K562 (cell line): ENCODE data around the gene VARS1. TPM values are rescaled to one million over a fixed set of nuclear protein-coding genes. Genes with fewer than 3 reads are reported as not detected.

Source experiments
- BRD9 ChIP-seq: fragments of 450-650 bp; IDR thresholded peaks from 2 replicates; pipeline ENCODE4 v1.6.1; 2018; ENCODE audit warnings: low read depth; ENCODE audit not compliant: partially characterized antibody
- BRF1 ChIP-seq: IDR thresholded peaks from 3 replicates; pipeline ENCODE4 v1.6.1; 2011; ENCODE audit warnings: borderline replicate concordance, mild to moderate bottlenecking; ENCODE audit not compliant: insufficient read length; ENCODE audit errors: extremely low read depth
- DNMT1 ChIP-seq: fragments of 450-650 bp; IDR thresholded peaks from 2 replicates; pipeline ENCODE4 v1.6.1; 2016; ENCODE audit warnings: antibody characterized with exemption, mild to moderate bottlenecking
- FIP1L1 ChIP-seq: fragments of 200-400 bp; formaldehyde crosslinking; IDR thresholded peaks from 2 replicates; pipeline ENCODE4 v1.6.1; 2018; ENCODE audit warnings: mild to moderate bottlenecking, low read depth, low read length; ENCODE audit not compliant: poor library complexity, severe bottlenecking
- HDAC1 ChIP-seq, 2 experiments: fragments of 450-650 bp; IDR thresholded peaks; 2 replicates each; pipeline ENCODE4 v1.6.1; 2016 to 2017; ENCODE audit warnings: inconsistent platforms in 1 of 2, mild to moderate bottlenecking in 1 of 2, moderate library complexity in 1 of 2
- MAZ ChIP-seq, 2 experiments: fragments of 450-650 bp in 1 of 2; sonication (generic) in 1 of 2; formaldehyde crosslinking; IDR thresholded peaks in 1 of 2; conservative IDR thresholded peaks in 1 of 2; 2 replicates each; pipeline versions ENCODE4 v1.4.0 to v1.5.0; 2020; ENCODE audit warnings: mild to moderate bottlenecking in 1 of 2, missing genetic modification reagents in 1 of 2
- PHTF2 ChIP-seq: fragments of 250-450 bp; sonication (Bioruptor Pico); IDR thresholded peaks from 2 replicates; pipeline ENCODE4 v1.5.0; 2021; ENCODE audit warnings: mild to moderate bottlenecking
- RBM15 ChIP-seq: fragments of 200-400 bp; formaldehyde crosslinking; IDR thresholded peaks from 2 replicates; pipeline ENCODE4 v1.6.1; 2018; ENCODE audit warnings: mild to moderate bottlenecking, low read length, moderate library complexity; ENCODE audit not compliant: insufficient read depth
- SAP30 ChIP-seq: fragments of 200-600 bp; sonication (generic); IDR thresholded peaks from 2 replicates; pipeline ENCODE4 v1.6.1; 2012; ENCODE audit warnings: borderline replicate concordance, low read depth, mild to moderate bottlenecking, moderate library complexity, low read length, control low read depth, inconsistent platforms; ENCODE audit not compliant: insufficient read depth, poor library complexity, severe bottlenecking
- SETDB1 ChIP-seq: IDR thresholded peaks from one replicate; pipeline ENCODE4 v1.6.1; 2012; ENCODE audit warnings: low read length, control low read depth, inconsistent platforms
- SMAD2 ChIP-seq: fragments of 150-350 bp; IDR thresholded peaks from 2 replicates; pipeline ENCODE4 v1.6.1; 2014; ENCODE audit warnings: low read depth, mild to moderate bottlenecking, low read length
- SPI1 ChIP-seq: IDR thresholded peaks from 2 replicates; pipeline ENCODE4 v1.6.1; 2011; ENCODE audit warnings: low read depth, low read length, control low read depth, borderline replicate concordance
- ZNF134 ChIP-seq: fragments of 250-450 bp; sonication (Bioruptor Pico); conservative IDR thresholded peaks from 2 replicates; pipeline ENCODE4 v1.4.0; 2020
- ZNF165 ChIP-seq: fragments of 250-450 bp; sonication (Bioruptor Pico); IDR thresholded peaks from 2 replicates; pipeline ENCODE4 v1.4.0; 2020; ENCODE audit warnings: borderline replicate concordance
- ZNF239 ChIP-seq: fragments of 250-450 bp; sonication (Bioruptor Pico); IDR thresholded peaks from 2 replicates; pipeline ENCODE4 v1.4.0; 2020; ENCODE audit warnings: mild to moderate bottlenecking
- ZNF57 ChIP-seq: fragments of 450-650 bp; formaldehyde crosslinking; IDR thresholded peaks from 2 replicates; pipeline ENCODE4 v1.4.0; 2020; ENCODE audit warnings: mild to moderate bottlenecking, moderate library complexity
- polyA plus RNA-seq, 8 experiments: library from polyadenylated mRNA; depleted of rRNA in 4 of 8; stranded (reverse) in 5 of 8; unstranded in 3 of 8; fragments of >200 nt; fragmentation: Nextera tagmentation in 2 of 8; fragmentation: Illumina TruSeq in 1 of 8; extraction: Ambion mirVana in 2 of 8; extraction: Trizol in 1 of 8; gene quantifications; 2 replicates each; pipeline versions ENCODE4 v1.2.1 to v1.2.3, GENCODE V29; 2011 to 2014; ENCODE audit warnings: inconsistent platforms in 1 of 8, missing spikeins in 1 of 8
- total RNA-seq, 7 experiments: library from RNA; depleted of rRNA in 6 of 7; stranded (reverse); fragments of >200 nt in 6 of 7; fragmentation: Illumina TruSeq in 2 of 7; extraction: Trizol in 2 of 7; gene quantifications; 2 replicates each; pipeline versions ENCODE4 v1.2.1 to v1.2.3, GENCODE V29; 2011 to 2021; ENCODE audit warnings: low replicate concordance in 1 of 7
- TF ChIP-seq, protein P1 (sequence below): fragments of 250-450 bp; sonication (Bioruptor Pico); IDR thresholded peaks from 2 replicates; pipeline ENCODE4 v1.5.0; 2021; ENCODE audit warnings: mild to moderate bottlenecking, borderline replicate concordance
- TF ChIP-seq, protein P2 (sequence below): fragments of 450-650 bp; formaldehyde crosslinking; IDR thresholded peaks from 2 replicates; pipeline ENCODE4 v1.4.0; 2020; ENCODE audit warnings: mild to moderate bottlenecking
- TF ChIP-seq, protein P3 (sequence below): fragments of 250-450 bp; sonication (Bioruptor Pico); IDR thresholded peaks from 2 replicates; pipeline ENCODE4 v1.4.0; 2020; ENCODE audit warnings: mild to moderate bottlenecking
- TF ChIP-seq, protein P4 (sequence below): sonication (generic); formaldehyde crosslinking; IDR thresholded peaks from 2 replicates; pipeline ENCODE4 v1.8.0; 2023; ENCODE audit warnings: mild to moderate bottlenecking, missing genetic modification reagents

The VARS1 gene
- total and polyA plus RNA-seq, 9 of the 15 experiments (the other 6 are each of a cell fraction or from before 2014, with no cell fraction given) = 2.9 to 488 (median 130) TPM

GRCh38 chr6:31815025-31815838, 19.7 kb upstream of the VARS1 start, which contains the start of the genes HSPA1A and HSPA1L (continued):
- TF ChIP-seq, protein P1, sequence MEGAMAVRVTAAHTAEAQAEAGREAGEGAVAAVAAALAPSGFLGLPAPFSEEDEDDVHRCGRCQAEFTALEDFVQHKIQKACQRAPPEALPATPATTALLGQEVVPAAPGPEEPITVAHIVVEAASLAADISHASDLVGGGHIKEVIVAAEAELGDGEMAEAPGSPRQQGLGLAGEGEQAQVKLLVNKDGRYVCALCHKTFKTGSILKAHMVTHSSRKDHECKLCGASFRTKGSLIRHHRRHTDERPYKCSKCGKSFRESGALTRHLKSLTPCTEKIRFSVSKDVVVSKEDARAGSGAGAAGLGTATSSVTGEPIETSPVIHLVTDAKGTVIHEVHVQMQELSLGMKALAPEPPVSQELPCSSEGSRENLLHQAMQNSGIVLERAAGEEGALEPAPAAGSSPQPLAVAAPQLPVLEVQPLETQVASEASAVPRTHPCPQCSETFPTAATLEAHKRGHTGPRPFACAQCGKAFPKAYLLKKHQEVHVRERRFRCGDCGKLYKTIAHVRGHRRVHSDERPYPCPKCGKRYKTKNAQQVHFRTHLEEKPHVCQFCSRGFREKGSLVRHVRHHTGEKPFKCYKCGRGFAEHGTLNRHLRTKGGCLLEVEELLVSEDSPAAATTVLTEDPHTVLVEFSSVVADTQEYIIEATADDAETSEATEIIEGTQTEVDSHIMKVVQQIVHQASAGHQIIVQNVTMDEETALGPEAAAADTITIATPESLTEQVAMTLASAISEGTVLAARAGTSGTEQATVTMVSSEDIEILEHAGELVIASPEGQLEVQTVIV (CRISPR knock-in tag) = no peak
- no peak; the same call in 1 of the 2 replicates for TF ChIP-seq ZNF57 (CRISPR knock-in tag)
- 0 out of 2 replicates have a peak, but pooled peaks have one; percentile 77 for TF ChIP-seq ZNF165 (CRISPR knock-in tag)
- TF ChIP-seq SPI1 = 0 out of 2 replicates have a peak, but pooled peaks have one; percentile 12
- peak; percentile 69 to 95 for TF ChIP-seq MAZ (CRISPR knock-in tag; conservative IDR thresholded peaks at IDR 0.05 in 1 of 2, IDR thresholded peaks at IDR 0.05 in 1 of 2)
- TF ChIP-seq FIP1L1 = peak; percentile 84
- no peak for TF ChIP-seq SETDB1
- TF ChIP-seq RBM15 = no peak
- peak; percentile 85 for TF ChIP-seq SAP30
- peak; percentile 98; the same call in 1 of the 2 replicates for TF ChIP-seq PHTF2
- TF ChIP-seq SMAD2 = no peak
- 0 out of 2 replicates have a peak, but pooled peaks have one; percentile 74 for TF ChIP-seq DNMT1
- TF ChIP-seq, protein P2, sequence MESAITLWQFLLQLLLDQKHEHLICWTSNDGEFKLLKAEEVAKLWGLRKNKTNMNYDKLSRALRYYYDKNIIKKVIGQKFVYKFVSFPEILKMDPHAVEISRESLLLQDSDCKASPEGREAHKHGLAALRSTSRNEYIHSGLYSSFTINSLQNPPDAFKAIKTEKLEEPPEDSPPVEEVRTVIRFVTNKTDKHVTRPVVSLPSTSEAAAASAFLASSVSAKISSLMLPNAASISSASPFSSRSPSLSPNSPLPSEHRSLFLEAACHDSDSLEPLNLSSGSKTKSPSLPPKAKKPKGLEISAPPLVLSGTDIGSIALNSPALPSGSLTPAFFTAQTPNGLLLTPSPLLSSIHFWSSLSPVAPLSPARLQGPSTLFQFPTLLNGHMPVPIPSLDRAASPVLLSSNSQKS (CRISPR knock-in tag) = no peak
- TF ChIP-seq HDAC1 (IDR thresholded peaks at IDR 0.05) = peak in 1 of 2 experiments; percentile 63; a peak in 2 of 4 replicates
- TF ChIP-seq BRD9 = peak; percentile 4
- TF ChIP-seq, protein P3, sequence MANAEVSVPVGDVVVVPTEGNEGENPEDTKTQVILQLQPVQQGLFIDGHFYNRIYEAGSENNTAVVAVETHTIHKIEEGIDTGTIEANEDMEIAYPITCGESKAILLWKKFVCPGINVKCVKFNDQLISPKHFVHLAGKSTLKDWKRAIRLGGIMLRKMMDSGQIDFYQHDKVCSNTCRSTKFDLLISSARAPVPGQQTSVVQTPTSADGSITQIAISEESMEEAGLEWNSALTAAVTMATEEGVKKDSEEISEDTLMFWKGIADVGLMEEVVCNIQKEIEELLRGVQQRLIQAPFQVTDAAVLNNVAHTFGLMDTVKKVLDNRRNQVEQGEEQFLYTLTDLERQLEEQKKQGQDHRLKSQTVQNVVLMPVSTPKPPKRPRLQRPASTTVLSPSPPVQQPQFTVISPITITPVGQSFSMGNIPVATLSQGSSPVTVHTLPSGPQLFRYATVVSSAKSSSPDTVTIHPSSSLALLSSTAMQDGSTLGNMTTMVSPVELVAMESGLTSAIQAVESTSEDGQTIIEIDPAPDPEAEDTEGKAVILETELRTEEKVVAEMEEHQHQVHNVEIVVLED (CRISPR knock-in tag) = no peak
- no peak; the same call in 1 of the 2 replicates for TF ChIP-seq ZNF134 (CRISPR knock-in tag)
- no peak for TF ChIP-seq BRF1
- TF ChIP-seq, protein P4, sequence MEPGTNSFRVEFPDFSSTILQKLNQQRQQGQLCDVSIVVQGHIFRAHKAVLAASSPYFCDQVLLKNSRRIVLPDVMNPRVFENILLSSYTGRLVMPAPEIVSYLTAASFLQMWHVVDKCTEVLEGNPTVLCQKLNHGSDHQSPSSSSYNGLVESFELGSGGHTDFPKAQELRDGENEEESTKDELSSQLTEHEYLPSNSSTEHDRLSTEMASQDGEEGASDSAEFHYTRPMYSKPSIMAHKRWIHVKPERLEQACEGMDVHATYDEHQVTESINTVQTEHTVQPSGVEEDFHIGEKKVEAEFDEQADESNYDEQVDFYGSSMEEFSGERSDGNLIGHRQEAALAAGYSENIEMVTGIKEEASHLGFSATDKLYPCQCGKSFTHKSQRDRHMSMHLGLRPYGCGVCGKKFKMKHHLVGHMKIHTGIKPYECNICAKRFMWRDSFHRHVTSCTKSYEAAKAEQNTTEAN (CRISPR knock-in tag) = peak; percentile 91; the same call in 1 of the 2 replicates
- TF ChIP-seq ZNF239 (CRISPR knock-in tag) = peak; percentile 31; the same call in 1 of the 2 replicates
